Left lung (tissue), 10 donors: ENCODE data around the gene PPP1R16B. TPM values are rescaled to one million over a fixed set of nuclear protein-coding genes. Genes with fewer than 3 reads are reported as not detected.

Experiments
- ATAC-seq: fragments of 200-7000 bp; cut with Tn5 transposase; one replicate; pipeline ENCODE4 v1.9.1; 2020; ENCODE audit warnings: moderate library complexity
- DNase-seq, 4 donors: peaks; one replicate each; pipeline ENCODE4 v3.0.0-alpha.2; 2013 to 2020
- H3K27ac ChIP-seq, 2 donors: fragments of 200-600 bp; sonication (generic) in 1 of 2; one replicate each; pipeline versions ENCODE4 v1.5.0 to v1.8.0; 2020 to 2021
- H3K27me3 ChIP-seq, 2 donors: fragments of 200-600 bp; sonication (generic) in 1 of 2; one replicate each; pipeline versions ENCODE4 v1.5.0 to v1.8.0; 2020 to 2021
- H3K36me3 ChIP-seq, 2 donors: fragments of 200-600 bp; sonication (generic) in 1 of 2; one replicate each; pipeline versions ENCODE4 v1.5.0 to v1.8.0; 2020 to 2021
- H3K4me1 ChIP-seq, 2 donors: fragments of 200-600 bp; one replicate each; pipeline ENCODE4 v1.8.0; 2021
- H3K4me3 ChIP-seq, 2 donors: fragments of 200-600 bp; sonication (generic) in 1 of 2; one replicate each; pipeline versions ENCODE4 v1.5.0 to v1.8.0; 2020 to 2021; ENCODE audit warnings: mild to moderate bottlenecking in 1 of 2
- H3K9me3 ChIP-seq, 2 donors: fragments of 200-600 bp; sonication (generic) in 1 of 2; one replicate each; pipeline versions ENCODE4 v1.5.0 to v1.8.0; 2020 to 2021
- intact Hi-C, 2 donors: fragments of 100-400 bp; cut with DNase I; formaldehyde crosslinking; loops; one replicate each; pipeline versions ENCODE4 v1.11.2 to v1.14.2; 2022
- polyA plus RNA-seq, 6 donors: library from polyadenylated mRNA; unstranded; fragments of 120-200 nt; gene quantifications; one replicate each; pipeline ENCODE4 v1.2.1, GENCODE V29; 2013; ENCODE audit not compliant: insufficient read length in 6 of 6
- total RNA-seq, 2 donors: library from RNA; stranded (reverse); fragmentation: NEBNext Ultra II Directional; extraction: Animal tissue kit (Norgen Biotek cat#: 25700); gene quantifications; one replicate each; pipeline ENCODE4 v1.2.1, GENCODE V29; 2021
- TF ChIP-seq, protein P1 (sequence below), 2 donors: fragments of 200-600 bp; sonication (generic) in 1 of 2; IDR thresholded peaks; one replicate each; pipeline versions ENCODE4 v1.5.0 to v1.8.0; 2021; ENCODE audit warnings: antibody characterized with exemption in 2 of 2
- donor health status: DM: no; HTN: yes; CAD: no.
- donor health status: DM: no; HTN: no; CAD: no.

Gene PPP1R16B
- total and polyA plus RNA-seq, 8 donors = 5.4 to 10.8 (median 7.8) TPM

DNA sequence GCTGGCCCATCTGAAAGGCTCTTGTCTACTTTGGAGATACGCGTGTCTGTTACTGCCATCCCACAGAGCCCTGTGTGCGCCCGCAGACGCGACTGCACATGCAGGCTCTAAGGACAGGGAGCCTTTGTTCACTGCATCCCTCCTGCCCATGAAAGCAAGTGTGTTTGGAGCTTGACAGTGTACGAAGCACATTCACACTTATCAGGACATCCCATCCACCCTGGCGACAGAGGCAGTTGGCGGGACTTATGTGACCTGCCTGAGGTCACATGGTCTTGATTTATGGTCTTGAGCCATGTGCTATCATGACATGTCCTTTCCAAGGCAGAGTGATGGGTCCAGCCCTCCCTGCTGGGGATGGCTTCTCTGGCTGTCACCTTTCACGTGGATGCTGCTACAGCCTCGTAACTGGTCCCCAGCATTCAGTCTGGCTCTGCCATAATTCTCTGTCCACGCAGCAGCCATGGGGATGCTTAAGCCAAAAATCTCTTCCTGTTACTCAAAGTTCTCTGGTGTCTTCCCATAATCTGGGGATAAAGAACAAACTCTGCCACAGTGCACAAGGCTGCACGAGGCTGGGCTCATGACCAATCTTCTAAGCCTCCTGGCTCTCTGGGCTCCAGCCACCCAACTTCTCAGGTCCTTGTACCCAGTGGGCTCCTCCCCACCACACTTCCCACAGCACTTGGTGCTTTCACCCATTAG, 84.4 kb downstream of the PPP1R16B start:
- no peaks in the 10 kb centered on the region for H3K36me3 ChIP-seq
- TF ChIP-seq, protein P1, sequence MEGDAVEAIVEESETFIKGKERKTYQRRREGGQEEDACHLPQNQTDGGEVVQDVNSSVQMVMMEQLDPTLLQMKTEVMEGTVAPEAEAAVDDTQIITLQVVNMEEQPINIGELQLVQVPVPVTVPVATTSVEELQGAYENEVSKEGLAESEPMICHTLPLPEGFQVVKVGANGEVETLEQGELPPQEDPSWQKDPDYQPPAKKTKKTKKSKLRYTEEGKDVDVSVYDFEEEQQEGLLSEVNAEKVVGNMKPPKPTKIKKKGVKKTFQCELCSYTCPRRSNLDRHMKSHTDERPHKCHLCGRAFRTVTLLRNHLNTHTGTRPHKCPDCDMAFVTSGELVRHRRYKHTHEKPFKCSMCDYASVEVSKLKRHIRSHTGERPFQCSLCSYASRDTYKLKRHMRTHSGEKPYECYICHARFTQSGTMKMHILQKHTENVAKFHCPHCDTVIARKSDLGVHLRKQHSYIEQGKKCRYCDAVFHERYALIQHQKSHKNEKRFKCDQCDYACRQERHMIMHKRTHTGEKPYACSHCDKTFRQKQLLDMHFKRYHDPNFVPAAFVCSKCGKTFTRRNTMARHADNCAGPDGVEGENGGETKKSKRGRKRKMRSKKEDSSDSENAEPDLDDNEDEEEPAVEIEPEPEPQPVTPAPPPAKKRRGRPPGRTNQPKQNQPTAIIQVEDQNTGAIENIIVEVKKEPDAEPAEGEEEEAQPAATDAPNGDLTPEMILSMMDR (IDR thresholded peaks at IDR 0.05) = no peak
- H3K27ac ChIP-seq = no peak overlapping the region
- ATAC-seq = no peak
- no peak overlapping the region for H3K4me3 ChIP-seq
- peaks cover 0 to 10% of the 10 kb centered on the region in 2 donors for H3K4me1 ChIP-seq
- H3K27me3 ChIP-seq = peaks cover 0 to 26% of the 10 kb centered on the region in 2 donors
- H3K9me3 ChIP-seq = no peaks in the 10 kb centered on the region
- intact Hi-C loops = loop anchor here in 1 of 2 donors (10.0 kb wide), 2 partner anchors 85 to 245 kb away; partner anchors contain the start of gene PPP1R16B
- no peak for DNase-seq

DNA sequence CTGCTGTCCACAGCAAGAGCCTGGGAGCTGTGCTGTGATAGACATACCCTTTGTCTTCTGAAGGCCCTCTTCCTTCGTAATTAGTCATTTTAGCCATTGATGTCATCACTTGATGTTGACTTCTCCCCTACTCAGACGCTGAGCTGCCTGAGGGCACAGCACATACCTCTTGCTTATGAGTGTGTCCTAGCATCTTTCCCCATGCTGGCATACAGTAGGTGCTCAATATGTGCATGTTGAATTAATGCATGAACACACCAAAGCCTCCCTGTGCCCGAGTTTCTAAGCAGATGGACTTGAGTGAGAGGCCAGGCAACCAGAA, 85.0 kb downstream of the PPP1R16B start:
- DNase-seq (no peak), ATAC-seq (no peak)
- Histone ChIP-seq H3K27me3 (peaks cover 0 to 26% of the 10 kb centered on the region in 2 donors), H3K27ac (no peak overlapping the region), H3K9me3 (no peaks in the 10 kb centered on the region), H3K4me1 (peaks cover 0 to 10% of the 10 kb centered on the region in 2 donors), H3K4me3 (no peak overlapping the region), H3K36me3 (no peaks in the 10 kb centered on the region)
- TF ChIP-seq, protein P1 (IDR thresholded peaks at IDR 0.05) = no peak
- intact Hi-C loops = loop anchor here in 1 of 2 donors (10.0 kb wide), 2 partner anchors 86 to 246 kb away; partner anchors contain the start of gene PPP1R16B

DNA sequence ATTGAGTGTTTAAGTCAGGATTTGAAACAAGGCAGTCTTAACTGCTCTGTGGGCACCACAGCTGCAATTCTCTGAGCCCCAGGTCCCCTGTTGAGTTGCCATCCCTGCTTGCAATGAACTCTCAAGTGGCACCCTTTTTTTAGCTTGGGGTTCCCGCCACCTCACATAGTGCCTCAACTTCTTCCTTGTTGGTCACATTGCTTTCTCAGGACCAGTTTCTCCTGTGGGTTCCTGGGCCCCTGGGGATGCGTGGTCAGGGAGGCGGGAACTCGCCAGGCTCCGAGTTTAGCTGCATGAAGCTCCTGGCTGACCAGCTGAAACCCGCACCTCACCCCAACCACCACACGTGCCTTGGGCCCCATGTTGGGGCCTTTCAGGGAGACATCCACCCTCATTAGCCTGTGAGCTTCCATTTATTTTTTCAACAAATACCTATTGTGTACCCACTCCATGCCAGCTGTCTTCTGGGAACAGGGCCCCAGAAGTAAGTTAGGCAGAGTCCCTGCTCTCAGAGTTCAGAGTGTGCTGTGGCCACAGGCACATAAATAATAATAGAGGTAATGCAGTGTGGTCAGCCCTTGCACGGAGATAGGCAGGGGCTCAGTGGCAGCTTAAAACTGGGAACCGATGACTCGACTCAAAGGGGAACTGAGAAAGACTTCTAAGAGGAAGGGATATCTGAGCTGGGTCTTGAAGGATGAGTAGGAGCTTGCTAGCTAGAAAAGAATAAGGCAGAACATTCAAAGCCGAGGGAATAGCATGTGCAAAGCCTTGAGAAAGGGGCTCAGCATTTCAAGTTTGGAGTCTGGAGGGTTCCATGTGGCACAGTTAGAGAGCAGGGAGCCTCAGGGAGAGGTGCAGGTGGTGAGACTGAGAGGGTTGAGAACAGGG, 86.8 kb downstream of the PPP1R16B start:
- intact Hi-C loops = loop anchor here in 1 of 2 donors (10.0 kb wide), 2 partner anchors 88 to 248 kb away; partner anchors contain the start of gene PPP1R16B
- ATAC-seq = no peak
- TF ChIP-seq, protein P1 (IDR thresholded peaks at IDR 0.05) = no peak

DNA sequence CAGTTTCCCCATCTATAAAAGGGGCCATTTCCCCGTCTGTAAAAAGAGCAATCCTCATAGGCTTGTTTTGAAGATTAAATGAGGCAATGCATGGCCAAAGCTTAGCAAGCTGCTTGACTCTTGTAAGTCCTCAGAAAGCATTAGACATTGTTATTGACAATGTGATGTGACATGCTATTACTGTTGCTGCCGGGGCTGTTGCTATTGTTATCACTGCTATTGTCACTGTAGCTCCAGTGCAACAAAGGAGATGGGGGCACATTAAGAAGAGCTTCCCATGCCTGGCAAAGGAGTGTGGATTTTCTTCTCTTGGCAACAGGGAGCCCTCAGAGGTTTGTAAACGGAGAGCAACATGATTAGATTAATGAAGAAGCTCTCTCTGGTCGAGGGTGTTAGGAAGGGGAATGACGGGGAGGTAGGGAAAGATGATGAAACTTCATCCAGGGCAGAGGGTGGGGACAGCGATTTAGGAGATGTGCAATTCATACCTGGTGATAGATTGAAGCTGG, 87.6 kb downstream of the PPP1R16B start:
- no peak for ATAC-seq

More for the DNA sequence above, 86.8 kb downstream of the PPP1R16B start:
- peak overlapping the region in 1 of 2 donors; percentile 33 for H3K27ac ChIP-seq
- H3K4me1 ChIP-seq = peaks cover 0 to 10% of the 10 kb centered on the region in 2 donors
- no peak for DNase-seq
- no peaks in the 10 kb centered on the region for H3K36me3 ChIP-seq
- H3K9me3 ChIP-seq = no peaks in the 10 kb centered on the region
- H3K4me3 ChIP-seq = no peak overlapping the region
- peaks cover 0 to 26% of the 10 kb centered on the region in 2 donors for H3K27me3 ChIP-seq

More for the DNA sequence above, 87.6 kb downstream of the PPP1R16B start:
- intact Hi-C loops = loop anchor here in 1 of 2 donors (10.0 kb wide), 2 partner anchors 88 to 248 kb away; partner anchors contain the start of gene PPP1R16B
- peaks cover 0 to 26% of the 10 kb centered on the region in 2 donors for H3K27me3 ChIP-seq
- H3K27ac ChIP-seq = peak overlapping the region in 1 of 2 donors; percentile 33
- H3K4me3 ChIP-seq = no peak overlapping the region
- TF ChIP-seq, protein P1 (IDR thresholded peaks at IDR 0.05) = no peak
- no peaks in the 10 kb centered on the region for H3K36me3 ChIP-seq
- peaks cover 0 to 10% of the 10 kb centered on the region in 2 donors for H3K4me1 ChIP-seq
- no peak for DNase-seq
- H3K9me3 ChIP-seq = no peaks in the 10 kb centered on the region
